ENCODE measurements around the gene TRIM63. TPM values are rescaled to one million over a fixed set of nuclear protein-coding genes. Genes with fewer than 3 reads are reported as not detected.

TRIM63 gene
- total and polyA plus RNA-seq, 9 of the 15 experiments (the other 6 are each of a cell fraction or from before 2014, with no cell fraction given), result 0.08 to 0.57 (median 0.36) TPM

GRCh38 chr1:26094677-26095383 lies 27.4 kb upstream of the TRIM63 start (continued):
- TF ChIP-seq ID3 (CRISPR knock-in tag; IDR thresholded peaks at IDR 0.05) (no peak), ID3 (tag; IDR thresholded peaks at IDR 0.05) (0 out of 2 replicates have a peak, but pooled peaks have one; percentile 33), HMGXB4 (CRISPR knock-in tag; IDR thresholded peaks at IDR 0.05) (0 out of 2 replicates have a peak, but pooled peaks have one; percentile 40), AFF4 (CRISPR knock-in tag; IDR thresholded peaks at IDR 0.05) (no peak), TBP (optimal IDR thresholded peaks at IDR 0.05; ENCODE audit: low read depth, low read length) (peak; percentile 21), MGA (IDR thresholded peaks at IDR 0.05) (peak; percentile 88)
